Muscle of back (tissue), 13 donors: ENCODE measurements around the gene HDAC6. TPM values are rescaled to one million over a fixed set of nuclear protein-coding genes. Genes with fewer than 3 reads are reported as not detected.
A peak's percentile ranks its signal among the peaks of the same experiment; 100 is the strongest.

Experiments
- DNase-seq, 3 donors: peaks; one replicate each; pipeline versions ENCODE4 v3.0.0 to v3.0.0-alpha.2; 2013
- long read RNA-seq, 9 donors: transcript quantifications; one replicate each; lab custom pipeline, GENCODE V29; 2026
- polyA plus RNA-seq, 10 donors: library from polyadenylated mRNA; unstranded; fragments of 120-200 nt; gene quantifications; one replicate each; pipeline ENCODE4 v1.2.1, GENCODE V29; 2013; ENCODE audit not compliant: insufficient read length in 10 of 10

The HDAC6 gene
- polyA plus RNA-seq: 100 to 1,000 TPM in 5 of 10 donors, 10 to 100 TPM in 5; 76.5 to 118 (median 95.7) TPM
- long read RNA-seq, donor 1, partial matches to known transcripts: 6 of 6 reads
- long read RNA-seq, donor 1, other reads (novel, unspliced or antisense): 0 of 6 reads
- long read RNA-seq, donor 2, partial matches to known transcripts: 0 of 1 reads
- long read RNA-seq, donor 2, other reads (novel, unspliced or antisense): 0 of 1 reads
- long read RNA-seq, donor 3: 0 reads
- long read RNA-seq, donor 4, partial matches to known transcripts: 0 of 1 reads
- long read RNA-seq, donor 4, other reads (novel, unspliced or antisense): 0 of 1 reads
- long read RNA-seq, donor 5, partial matches to known transcripts: 6 of 7 reads
- long read RNA-seq, donor 5, other reads (novel, unspliced or antisense): 0 of 7 reads
- long read RNA-seq, donor 6, full-length matches to known transcripts: 4 of 9 reads
- long read RNA-seq, donor 6, partial matches to known transcripts: 5 of 9 reads
- long read RNA-seq, donor 6, other reads (novel, unspliced or antisense): 0 of 9 reads
- long read RNA-seq, donor 7, full-length matches to known transcripts: 3 of 8 reads
- long read RNA-seq, donor 7, partial matches to known transcripts: 5 of 8 reads
- long read RNA-seq, donor 7, other reads (novel, unspliced or antisense): 0 of 8 reads
- long read RNA-seq, donor 8, full-length matches to known transcripts: 2 of 10 reads
- long read RNA-seq, donor 8, partial matches to known transcripts: 8 of 10 reads
- long read RNA-seq, donor 8, other reads (novel, unspliced or antisense): 0 of 10 reads
- long read RNA-seq, donor 9: 0 reads

GRCh38 chrX:48801280-48802088, at the start of gene HDAC6:
Gene HDAC6 (plus strand): TSS chrX:48802067. CDS start chrX:48802693, 626 bp downstream.
- peak; percentile 97 to 99 (median 99) for DNase-seq

- DNase-seq: no peak
Measured at GRCh38 chrX:48752498-48752897, 49.4 kb upstream of the HDAC6 start.

GRCh38 chrX:48753708-48754228, 48.1 kb upstream of the HDAC6 start:
- DNase-seq: no peak

- DNase-seq: no peak
Measured at GRCh38 chrX:48754238-48754637, 47.6 kb upstream of the HDAC6 start.

GRCh38 chrX:48761674-48762471, 40.0 kb upstream of the HDAC6 start, which contains the start of gene GLOD5:
Gene GLOD5 (plus strand): TSS chrX:48761747. CDS start chrX:48761791, 44 bp downstream.
- no peak for DNase-seq

- DNase-seq: no peak
Measured at GRCh38 chrX:48769230-48769629, 32.6 kb upstream of the HDAC6 start.

GRCh38 chrX:48770296-48770695, 31.6 kb upstream of the HDAC6 start:
- DNase-seq: no peak

GRCh38 chrX:48772602-48773001, 29.3 kb upstream of the HDAC6 start:
- DNase-seq: no peak

- no peak for DNase-seq
Measured at GRCh38 chrX:48776818-48777439, 24.9 kb upstream of the HDAC6 start.

GRCh38 chrX:48779399-48779798, 22.5 kb upstream of the HDAC6 start:
- DNase-seq: no peak

GRCh38 chrX:48781705-48782104, 20.2 kb upstream of the HDAC6 start:
- no peak for DNase-seq

GRCh38 chrX:48782216-48782615, 19.7 kb upstream of the HDAC6 start:
- no peak for DNase-seq

GRCh38 chrX:48782795-48783194, 19.1 kb upstream of the HDAC6 start:
- DNase-seq: no peak

GRCh38 chrX:48784726-48785125, 17.1 kb upstream of the HDAC6 start:
- no peak for DNase-seq

GRCh38 chrX:48785186-48785539, 16.7 kb upstream of the HDAC6 start:
- DNase-seq: no peak

GRCh38 chrX:48785540-48786214, 16.2 kb upstream of the HDAC6 start:
- DNase-seq: no peak

- DNase-seq: no peak
Measured at GRCh38 chrX:48786341-48786800, 15.5 kb upstream of the HDAC6 start, which contains the start of gene GATA1. Gene GATA1 (plus strand): TSS chrX:48786590. CDS start chrX:48791110, 4,520 bp downstream.

- no peak for DNase-seq
Measured at GRCh38 chrX:48786825-48787504, 14.9 kb upstream of the HDAC6 start.
